Measurements from ENCODE around the gene DLG4.

DNA sequence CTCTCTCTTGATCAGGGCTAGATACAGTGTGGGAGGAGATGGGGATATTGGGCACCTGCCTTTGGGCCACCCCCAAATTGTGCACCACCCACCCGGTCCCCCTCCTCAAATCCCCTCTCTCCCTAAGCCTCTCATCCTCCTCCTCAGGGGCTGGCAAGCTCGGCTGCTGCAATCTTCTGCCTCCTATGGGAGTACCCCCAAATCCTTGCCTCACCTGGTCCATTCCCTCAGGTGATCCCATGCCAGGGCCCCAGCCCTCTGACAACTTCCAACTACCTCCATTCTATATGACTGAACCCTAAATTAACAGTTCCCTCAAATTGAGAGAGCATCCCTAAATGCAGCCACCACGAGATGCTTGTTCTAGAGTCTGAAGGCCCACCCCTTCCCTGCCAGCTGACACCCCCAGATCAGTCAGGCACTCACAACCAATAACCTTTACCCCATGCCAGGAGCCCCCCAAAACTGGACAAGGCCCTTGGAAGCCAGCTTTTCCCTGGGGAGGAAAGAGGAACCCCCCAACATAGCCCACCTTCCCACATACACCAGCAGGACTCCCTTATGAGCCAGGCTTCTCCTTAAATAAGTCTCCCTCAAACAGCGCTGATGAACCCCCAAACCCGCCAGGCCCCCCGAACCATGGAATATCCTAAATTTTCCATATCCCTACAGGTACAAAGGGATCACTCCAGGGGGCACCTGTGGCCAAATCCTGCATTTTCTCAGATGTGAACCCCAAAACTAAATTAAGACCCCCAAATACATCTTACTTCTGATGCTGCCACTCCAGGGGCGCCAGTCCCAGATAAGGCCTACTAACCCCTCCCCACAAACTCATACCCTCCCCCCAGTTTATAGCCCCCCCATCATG, 3.2 kb downstream of the DLG4 start:
- TF ChIP-seq CTCF (IDR thresholded peaks at IDR 0.05) = no peak
- TF ChIP-seq POLR2A (IDR thresholded peaks at IDR 0.05) = no peak
